A549 (cell line): ENCODE results near the gene FOXC2. TPM values are rescaled to one million over a fixed set of nuclear protein-coding genes. Genes with fewer than 3 reads are reported as not detected.

Experiments
- ATAC-seq, 2 experiments: fragments of 200-7000 bp in 1 of 2; fragments of >200 bp in 1 of 2; cut with Nextera tagmentation in 1 of 2; cut with Tn5 transposase in 1 of 2; 3 replicates each; pipeline versions ENCODE4 v1.8.0 to v1.9.1; 2018 to 2020; ENCODE audit warnings: mild to moderate bottlenecking in 1 of 2, moderate library complexity in 1 of 2
- CTCF ChIA-PET: fragments of 300-600 bp; sonication (Branson Sonifier 250); formaldehyde crosslinking; extraction: SDS; loops from one replicate; lab custom pipeline; 2021; ENCODE audit warnings: antibody characterized with exemption, inconsistent platforms; lab: Yijun Ruan, JAX
- POLR2A ChIA-PET: fragments of 350-600 bp; formaldehyde crosslinking; extraction: SDS; loops from one replicate; lab custom pipeline; 2021; ENCODE audit warnings: antibody characterized with exemption, inconsistent platforms; lab: Yijun Ruan, JAX
- DNase-seq, 2 experiments: peaks; one replicate each; pipeline versions ENCODE4 v3.0.0 to v3.0.0-alpha.2; 2011 to 2016; ENCODE audit warnings: low read depth in 1 of 2, low spot score in 1 of 2
- FAIRE-seq: peaks from 2 replicates; lab custom pipeline; 2011; peaks lifted over from hg19 to GRCh38; lab: Jason Lieb, UNC
- H3K27ac ChIP-seq, 2 experiments: fragments of >200 bp; sonication (Bioruptor Twin); formaldehyde crosslinking; 3 replicates each; pipeline ENCODE4 v1.5.1; 2016 to 2017
- H3K4me1 ChIP-seq: fragments of >200 bp; sonication (Bioruptor Twin); formaldehyde crosslinking; 3 replicates; pipeline ENCODE4 v1.6.1; 2016
- H3K4me2 ChIP-seq: fragments of >200 bp; sonication (Bioruptor Twin); formaldehyde crosslinking; 3 replicates; pipeline ENCODE4 v1.6.1; 2016
- H3K4me3 ChIP-seq: fragments of >200 bp; sonication (Bioruptor Twin); formaldehyde crosslinking; 3 replicates; pipeline ENCODE4 v1.5.1; 2016
- H3K9me3 ChIP-seq: fragments of >200 bp; sonication (Bioruptor Twin); formaldehyde crosslinking; 3 replicates; pipeline ENCODE4 v1.6.1; 2016
- BHLHE40 ChIP-seq: IDR thresholded peaks from 2 replicates; pipeline ENCODE4 v1.6.1; 2012; ENCODE audit warnings: low read depth, low read length, inconsistent platforms
- CBX2 ChIP-seq: fragments of 200-600 bp; sonication (generic); IDR thresholded peaks from 2 replicates; pipeline ENCODE4 v1.6.1; 2016; ENCODE audit warnings: low read depth, mild to moderate bottlenecking, borderline replicate concordance
- EHF ChIP-seq: fragments of 250-450 bp; sonication (Bioruptor Pico); IDR thresholded peaks from 2 replicates; pipeline ENCODE4 v1.5.0; 2020; ENCODE audit warnings: mild to moderate bottlenecking
- EHMT2 ChIP-seq: fragments of 200-600 bp; sonication (generic); IDR thresholded peaks from 2 replicates; pipeline ENCODE4 v1.6.1; 2016; ENCODE audit warnings: antibody characterized with exemption, low read depth, mild to moderate bottlenecking, moderate library complexity
- EP300 ChIP-seq, 2 experiments: fragments of >200 bp; sonication (Bioruptor Twin); formaldehyde crosslinking; IDR thresholded peaks; 2 replicates in 1 of 2; 3 replicates in 1 of 2; pipeline ENCODE4 v1.6.1; 2016 to 2017
- ESRRA ChIP-seq: fragments of 150-350 bp; IDR thresholded peaks from 2 replicates; pipeline ENCODE4 v1.6.1; 2014; ENCODE audit warnings: mild to moderate bottlenecking, low read length, borderline replicate concordance
- FOSB ChIP-seq: fragments of 250-450 bp; sonication (Bioruptor Pico); IDR thresholded peaks from 2 replicates; pipeline ENCODE4 v1.5.0; 2020; ENCODE audit warnings: mild to moderate bottlenecking, moderate library complexity
- FOXS1 ChIP-seq: fragments of 250-450 bp; sonication (Bioruptor Pico); IDR thresholded peaks from 2 replicates; pipeline ENCODE4 v1.5.0; 2020; ENCODE audit warnings: mild to moderate bottlenecking, moderate library complexity
- HDAC2 ChIP-seq: fragments of 200-600 bp; sonication (generic); IDR thresholded peaks from 2 replicates; pipeline ENCODE4 v1.6.1; 2016
- HEYL ChIP-seq: fragments of 250-450 bp; sonication (Bioruptor Pico); IDR thresholded peaks from 2 replicates; pipeline ENCODE4 v1.8.0; 2021; ENCODE audit warnings: mild to moderate bottlenecking, moderate library complexity
- JUNB ChIP-seq: fragments of >200 bp; sonication (Bioruptor Twin); formaldehyde crosslinking; IDR thresholded peaks from 2 replicates; pipeline ENCODE4 v1.6.1; 2016
- KDM1A ChIP-seq: fragments of 200-600 bp; sonication (generic); IDR thresholded peaks from 2 replicates; pipeline ENCODE4 v1.6.1; 2016; ENCODE audit warnings: low read depth, mild to moderate bottlenecking
- KDM5A ChIP-seq: fragments of 200-600 bp; sonication (generic); IDR thresholded peaks from 2 replicates; pipeline ENCODE4 v1.6.1; 2016; ENCODE audit warnings: antibody characterized with exemption, mild to moderate bottlenecking
- MYC ChIP-seq: IDR thresholded peaks from 2 replicates; pipeline ENCODE4 v1.6.1; 2012; ENCODE audit warnings: mild to moderate bottlenecking, inconsistent platforms, low read length, improper control_type of control experiment, borderline replicate concordance
- NFE2L2 ChIP-seq: fragments of 150-350 bp; conservative IDR thresholded peaks from 2 replicates; pipeline ENCODE4 v1.6.1; 2014; ENCODE audit warnings: low read length
- NPAS2 ChIP-seq: fragments of 250-450 bp; sonication (Bioruptor Pico); IDR thresholded peaks from 2 replicates; pipeline ENCODE4 v1.8.0; 2022; ENCODE audit warnings: mild to moderate bottlenecking, moderate library complexity, borderline replicate concordance
- PHF8 ChIP-seq: fragments of 200-600 bp; sonication (generic); IDR thresholded peaks from 2 replicates; pipeline ENCODE4 v1.6.1; 2016; ENCODE audit warnings: low read depth, mild to moderate bottlenecking, antibody characterized with exemption, moderate library complexity, borderline replicate concordance
- POLR2AphosphoS2 ChIP-seq: conservative IDR thresholded peaks from 2 replicates; pipeline ENCODE4 v1.6.1; 2012; ENCODE audit warnings: low read length, improper control_type of control experiment, inconsistent platforms
- RAD21 ChIP-seq, 2 experiments: fragments of >200 bp in 1 of 2; sonication (Bioruptor Twin) in 1 of 2; formaldehyde crosslinking in 1 of 2; IDR thresholded peaks in 1 of 2; conservative IDR thresholded peaks in 1 of 2; 2 replicates in 1 of 2; 3 replicates in 1 of 2; pipeline ENCODE4 v1.6.1; 2012 to 2018; ENCODE audit warnings: inconsistent platforms in 1 of 2
- RARB ChIP-seq: fragments of 250-450 bp; sonication (Bioruptor Pico); IDR thresholded peaks from 2 replicates; pipeline ENCODE4 v1.8.0; 2021; ENCODE audit warnings: mild to moderate bottlenecking, moderate library complexity
- RCOR1 ChIP-seq: fragments of 150-350 bp; IDR thresholded peaks from 2 replicates; pipeline ENCODE4 v1.6.1; 2014; ENCODE audit warnings: antibody characterized with exemption, low read length, low read depth
- RNF2 ChIP-seq: fragments of 200-600 bp; sonication (generic); IDR thresholded peaks from 2 replicates; pipeline ENCODE4 v1.6.1; 2016; ENCODE audit warnings: low read depth, mild to moderate bottlenecking, antibody characterized with exemption, moderate library complexity, borderline replicate concordance
- SREBF2 ChIP-seq: fragments of 450-650 bp; IDR thresholded peaks from 2 replicates; pipeline ENCODE4 v1.6.1; 2014; ENCODE audit warnings: mild to moderate bottlenecking, moderate library complexity
- TP53 ChIP-seq: fragments of 250-450 bp; sonication (Bioruptor Pico); IDR thresholded peaks from 2 replicates; pipeline ENCODE4 v1.5.0; 2021; ENCODE audit warnings: mild to moderate bottlenecking, moderate library complexity
- ZC3H11A ChIP-seq: fragments of 450-650 bp; IDR thresholded peaks from 2 replicates; pipeline ENCODE4 v1.6.1; 2014; ENCODE audit warnings: antibody characterized with exemption, mild to moderate bottlenecking
- ZFP36 ChIP-seq: fragments of 450-650 bp; IDR thresholded peaks from 2 replicates; pipeline ENCODE4 v1.6.1; 2014; ENCODE audit warnings: borderline replicate concordance; ENCODE audit not compliant: partially characterized antibody
- WGBS: methylation state at CpG from one replicate; pipeline ENCODE4 v1.1.6; 2017; ENCODE audit errors: missing lambda C conversion rate; 5-methylcytosine and 5-hydroxymethylcytosine counted together
- polyA plus RNA-seq, 4 experiments: library from polyadenylated mRNA; depleted of rRNA in 3 of 4; stranded (reverse); fragments of >200 nt; fragmentation: RNase III in 1 of 4; extraction: RNeasy Plus Mini Kit Qiagen cat#74134 plus additional on column Dnase treatment in 1 of 4; gene quantifications; 2 replicates in 3 of 4; 3 replicates in 1 of 4; pipeline ENCODE4 v1.2.3, GENCODE V29; 2011 to 2017
- TF ChIP-seq, protein P1 (sequence below): IDR thresholded peaks from 2 replicates; pipeline ENCODE4 v1.6.1; 2012
- TF ChIP-seq, protein P2 (sequence below): IDR thresholded peaks from 2 replicates; pipeline ENCODE4 v1.6.1; 2012; ENCODE audit warnings: low read depth, borderline replicate concordance

The FOXC2 gene
- polyA plus RNA-seq, 2 of the 4 experiments (the other 2 are of a cell fraction) = 0.06 to 0.28 TPM

DNA sequence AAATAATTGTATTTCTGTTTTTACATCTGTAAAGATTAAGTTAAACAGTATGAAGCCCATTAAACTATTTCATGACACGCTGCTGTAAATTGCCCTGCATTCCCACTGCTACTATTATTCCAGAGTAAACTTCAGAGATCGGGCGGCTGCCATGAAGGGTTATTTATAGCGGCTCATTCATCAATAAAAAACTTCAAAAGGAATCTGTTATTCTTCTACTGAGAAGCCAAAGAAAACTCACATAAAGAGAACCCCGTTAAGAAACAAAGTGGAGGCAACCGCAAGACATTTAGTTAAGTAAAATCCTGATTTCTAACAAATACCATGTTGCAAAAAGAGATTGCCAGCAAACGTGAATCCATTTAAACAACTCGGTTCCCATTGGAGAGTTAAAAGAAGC, 28.1 kb downstream of the FOXC2 start:
- no peak overlapping the region for H3K4me2 ChIP-seq
- H3K27ac ChIP-seq = no peak overlapping the region
- CTCF ChIA-PET = interaction anchor here (0.8 to 0.9 kb wide), 2 partner anchors 13 to 32 kb away, joined by 3 to 4 read pairs; no protein-coding TSS in a partner anchor
- WGBS = 86% methylated on average over 8 of the region's 8 CpGs
- H3K4me1 ChIP-seq = peaks cover 15% of the 10 kb centered on the region
- H3K9me3 ChIP-seq = peaks cover 3% of the 10 kb centered on the region; the same call in 1 of the 3 replicates
- POLR2A ChIA-PET = no interaction called here
- FAIRE-seq = no peak
- TF ChIP-seq TP53 (no peak), FOSB (no peak), RNF2 (no peak), EHF (CRISPR knock-in tag) (no peak), BHLHE40 (no peak), ESRRA (no peak), EHMT2 (no peak), RCOR1 (no peak), CBX2 (no peak), EP300 (IDR thresholded peaks at IDR 0.05) (no peak), FOXS1 (no peak)
- TF ChIP-seq, protein P1, sequence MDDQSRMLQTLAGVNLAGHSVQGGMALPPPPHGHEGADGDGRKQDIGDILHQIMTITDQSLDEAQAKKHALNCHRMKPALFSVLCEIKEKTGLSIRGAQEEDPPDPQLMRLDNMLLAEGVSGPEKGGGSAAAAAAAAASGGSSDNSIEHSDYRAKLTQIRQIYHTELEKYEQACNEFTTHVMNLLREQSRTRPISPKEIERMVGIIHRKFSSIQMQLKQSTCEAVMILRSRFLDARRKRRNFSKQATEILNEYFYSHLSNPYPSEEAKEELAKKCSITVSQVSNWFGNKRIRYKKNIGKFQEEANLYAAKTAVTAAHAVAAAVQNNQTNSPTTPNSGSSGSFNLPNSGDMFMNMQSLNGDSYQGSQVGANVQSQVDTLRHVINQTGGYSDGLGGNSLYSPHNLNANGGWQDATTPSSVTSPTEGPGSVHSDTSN = no peak
- TF ChIP-seq, all 56 proteins: peak for 0
- no peak for DNase-seq
- no peak for ATAC-seq
- H3K4me3 ChIP-seq = no peak overlapping the region

DNA sequence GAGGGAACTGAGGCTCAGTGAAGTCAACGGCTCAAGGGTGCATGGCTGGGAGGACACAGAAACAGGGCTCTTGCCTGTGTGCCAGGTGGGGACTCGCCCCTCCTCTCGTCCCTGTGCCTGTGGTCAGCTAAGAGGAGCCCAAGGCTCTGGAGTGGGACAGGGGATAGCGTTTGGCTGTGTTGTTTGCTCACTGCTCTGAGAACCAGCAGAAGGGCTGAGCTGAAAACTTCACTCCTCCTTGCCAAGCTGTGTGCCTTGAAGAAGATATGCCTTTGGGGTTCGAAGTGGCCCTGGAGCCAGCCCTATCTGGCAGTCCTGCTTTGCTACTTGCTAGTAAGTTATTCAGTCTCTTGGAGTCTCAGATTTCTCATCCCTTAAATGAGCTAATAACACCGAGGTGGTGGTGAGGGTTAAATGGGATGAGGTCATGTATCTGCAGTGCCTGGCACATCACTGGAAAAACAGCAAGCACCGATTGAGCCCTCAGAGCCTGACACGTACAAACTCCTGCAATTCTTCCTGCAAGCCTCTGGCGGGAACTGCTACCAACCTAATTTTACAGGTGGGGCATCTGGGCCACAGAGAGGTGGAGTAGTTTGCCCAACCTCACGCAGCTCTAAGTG, 29.5 kb downstream of the FOXC2 start:
- H3K4me1 ChIP-seq = peaks cover 1% of the 10 kb centered on the region; the same call in 2 of the 3 replicates
- TF ChIP-seq HDAC2 (no peak), RARB (CRISPR knock-in tag) (no peak), ZC3H11A (no peak), FOSB (no peak), MYC (no peak), JUNB (no peak), BHLHE40 (no peak), NFE2L2 (no peak), PHF8 (no peak), HEYL (CRISPR knock-in tag) (no peak), FOXS1 (no peak), SREBF2 (no peak), RAD21 (conservative IDR thresholded peaks at IDR 0.05 in 1 of 2, IDR thresholded peaks at IDR 0.05 in 1 of 2) (no peak), ZFP36 (no peak), KDM1A (no peak), POLR2AphosphoS2 (no peak), KDM5A (no peak), NPAS2 (CRISPR knock-in tag) (no peak)
- TF ChIP-seq, protein P1 = no peak
- TF ChIP-seq, protein P2, sequence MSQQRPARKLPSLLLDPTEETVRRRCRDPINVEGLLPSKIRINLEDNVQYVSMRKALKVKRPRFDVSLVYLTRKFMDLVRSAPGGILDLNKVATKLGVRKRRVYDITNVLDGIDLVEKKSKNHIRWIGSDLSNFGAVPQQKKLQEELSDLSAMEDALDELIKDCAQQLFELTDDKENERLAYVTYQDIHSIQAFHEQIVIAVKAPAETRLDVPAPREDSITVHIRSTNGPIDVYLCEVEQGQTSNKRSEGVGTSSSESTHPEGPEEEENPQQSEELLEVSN = no peak
- CTCF ChIA-PET = no interaction called here
- 67% methylated on average over 10 of the region's 10 CpGs for WGBS
- peaks cover 3% of the 10 kb centered on the region; the same call in 1 of the 3 replicates for H3K9me3 ChIP-seq
- H3K4me3 ChIP-seq = no peak overlapping the region
- ATAC-seq (no peak), DNase-seq (no peak), FAIRE-seq (no peak)
- no peak overlapping the region for H3K4me2 ChIP-seq
- no peak overlapping the region for H3K27ac ChIP-seq
- POLR2A ChIA-PET = no interaction called here
